GM10266 (cell line): ENCODE measurements around the gene RNF19B.

Experiments
- DNase-seq: peaks from one replicate; pipeline ENCODE4 v3.0.0; 2012; ENCODE audit errors: extremely low spot score
- TF ChIP-seq, protein P1 (sequence below): IDR thresholded peaks from 2 replicates; pipeline ENCODE4 v1.5.1; 2012; ENCODE audit warnings: mild to moderate bottlenecking, low read depth; ENCODE audit not compliant: control insufficient read depth, insufficient read depth; ENCODE audit errors: missing control alignments

Gene RNF19B

DNA sequence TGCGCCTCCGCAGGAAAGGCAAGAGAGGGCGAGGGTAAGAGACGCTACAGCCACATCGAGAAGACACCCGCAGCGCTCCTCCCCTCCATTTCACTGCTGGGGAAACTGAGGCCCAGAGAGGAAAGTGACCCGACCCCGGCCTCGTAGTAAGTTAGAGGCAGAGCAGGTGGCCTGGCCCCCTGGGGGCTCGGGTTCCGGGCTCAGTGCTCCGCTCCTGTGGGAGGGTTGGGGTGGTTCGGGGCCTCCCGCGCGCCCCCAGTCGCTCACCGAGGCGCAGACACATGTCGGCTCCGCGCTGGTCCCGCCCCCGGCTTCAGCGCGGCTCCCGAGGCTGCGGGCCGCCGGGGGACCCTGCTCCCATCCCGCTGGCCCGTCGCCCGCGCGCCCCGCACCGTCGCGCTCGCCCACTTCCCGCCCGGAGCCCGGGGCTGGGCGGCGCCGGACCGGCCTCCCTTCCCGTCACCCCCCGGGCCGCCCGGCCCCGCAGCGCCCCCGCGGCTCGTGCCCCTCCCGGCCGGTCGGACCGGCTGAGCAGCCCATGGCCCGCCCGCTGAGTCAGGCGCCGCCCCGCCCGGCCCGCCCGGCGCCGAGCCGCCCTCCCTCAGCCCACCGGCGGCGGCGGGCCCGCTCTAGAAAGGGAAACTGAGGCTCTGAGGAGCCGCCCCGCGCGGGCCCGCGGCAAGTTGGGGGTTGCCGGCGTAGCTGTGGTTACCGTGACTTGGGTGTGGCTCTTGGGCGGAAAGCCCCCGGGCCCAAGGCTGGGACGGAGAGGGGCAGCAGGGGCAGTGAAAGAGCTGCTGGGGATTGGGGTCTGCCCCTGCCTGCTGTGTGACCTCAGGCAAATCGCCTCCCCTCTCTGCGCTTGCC, 63.4 kb downstream of the RNF19B start, which contains the start of gene TMEM54:
Gene TMEM54, minus strand, starts transcription at position 434 of the 867 bp plus-strand sequence. Its CDS starts 151 bp downstream, at position 283.
- peak; percentile 81 for DNase-seq
- TF ChIP-seq, protein P1, sequence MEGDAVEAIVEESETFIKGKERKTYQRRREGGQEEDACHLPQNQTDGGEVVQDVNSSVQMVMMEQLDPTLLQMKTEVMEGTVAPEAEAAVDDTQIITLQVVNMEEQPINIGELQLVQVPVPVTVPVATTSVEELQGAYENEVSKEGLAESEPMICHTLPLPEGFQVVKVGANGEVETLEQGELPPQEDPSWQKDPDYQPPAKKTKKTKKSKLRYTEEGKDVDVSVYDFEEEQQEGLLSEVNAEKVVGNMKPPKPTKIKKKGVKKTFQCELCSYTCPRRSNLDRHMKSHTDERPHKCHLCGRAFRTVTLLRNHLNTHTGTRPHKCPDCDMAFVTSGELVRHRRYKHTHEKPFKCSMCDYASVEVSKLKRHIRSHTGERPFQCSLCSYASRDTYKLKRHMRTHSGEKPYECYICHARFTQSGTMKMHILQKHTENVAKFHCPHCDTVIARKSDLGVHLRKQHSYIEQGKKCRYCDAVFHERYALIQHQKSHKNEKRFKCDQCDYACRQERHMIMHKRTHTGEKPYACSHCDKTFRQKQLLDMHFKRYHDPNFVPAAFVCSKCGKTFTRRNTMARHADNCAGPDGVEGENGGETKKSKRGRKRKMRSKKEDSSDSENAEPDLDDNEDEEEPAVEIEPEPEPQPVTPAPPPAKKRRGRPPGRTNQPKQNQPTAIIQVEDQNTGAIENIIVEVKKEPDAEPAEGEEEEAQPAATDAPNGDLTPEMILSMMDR = no peak

DNA sequence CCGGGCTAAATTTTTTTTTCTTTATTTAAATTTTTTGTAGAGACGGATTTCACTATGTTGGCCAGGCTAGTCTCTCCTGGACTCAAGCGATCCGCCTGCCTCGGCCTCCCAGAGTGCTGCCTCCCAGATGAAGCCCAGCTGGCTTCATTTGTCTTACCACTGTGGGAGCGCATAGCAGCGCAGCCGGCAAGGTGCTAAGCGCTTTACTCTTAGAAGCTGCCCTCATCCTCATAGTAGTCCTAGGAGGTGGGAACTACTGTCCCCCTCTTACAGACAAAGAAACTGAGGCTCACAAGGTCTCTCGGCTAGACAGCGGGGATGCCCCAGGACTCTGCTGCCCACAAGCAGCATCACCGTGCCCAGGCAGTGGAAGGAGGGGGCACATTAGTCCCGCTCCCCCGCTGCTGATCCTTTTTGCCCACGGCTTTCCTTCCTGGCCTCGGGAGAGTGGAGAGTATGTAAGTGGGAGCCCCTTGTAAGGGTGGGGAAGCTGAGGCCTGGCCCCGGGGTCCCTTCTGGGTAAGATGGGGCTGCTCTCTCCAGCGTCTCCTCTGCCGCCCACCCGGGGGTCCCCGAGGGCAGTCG, 64.1 kb downstream of the RNF19B start:
- no peak for DNase-seq
- TF ChIP-seq, protein P1 = no peak

DNA sequence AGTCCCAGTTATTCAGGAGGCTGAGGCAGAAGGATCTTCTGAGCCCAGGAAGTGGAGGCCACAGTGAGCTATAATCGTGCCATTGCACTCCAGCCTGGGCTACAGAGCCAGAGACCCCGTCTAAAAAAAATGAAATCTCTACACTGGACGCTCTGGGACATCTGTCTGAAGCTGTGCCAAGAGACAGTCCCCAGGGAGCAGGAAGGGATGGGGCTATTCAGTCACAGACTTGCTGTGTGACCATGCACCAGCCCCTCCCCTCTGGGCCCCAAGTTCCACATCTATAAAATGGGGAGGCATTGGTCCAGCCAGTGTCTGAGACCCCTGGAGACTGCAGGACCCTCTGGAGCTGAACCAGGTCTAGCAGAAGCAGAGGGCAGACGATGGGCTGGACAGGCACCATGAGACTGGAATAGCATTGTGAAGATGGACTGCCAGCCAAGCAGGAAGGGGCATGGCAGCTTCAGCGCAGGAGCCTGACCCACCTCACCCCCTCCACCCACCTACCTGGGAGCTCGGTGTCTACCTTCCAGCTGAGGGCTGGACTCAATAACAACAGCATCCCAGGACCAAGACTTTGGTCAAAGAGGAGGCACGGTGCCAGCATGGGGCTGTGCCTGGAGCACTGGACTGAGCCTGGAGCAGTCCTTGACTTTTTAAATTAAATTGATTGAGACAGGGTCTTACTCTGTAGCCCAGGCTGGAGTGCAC, 64.9 kb downstream of the RNF19B start:
- DNase-seq = no peak

DNA sequence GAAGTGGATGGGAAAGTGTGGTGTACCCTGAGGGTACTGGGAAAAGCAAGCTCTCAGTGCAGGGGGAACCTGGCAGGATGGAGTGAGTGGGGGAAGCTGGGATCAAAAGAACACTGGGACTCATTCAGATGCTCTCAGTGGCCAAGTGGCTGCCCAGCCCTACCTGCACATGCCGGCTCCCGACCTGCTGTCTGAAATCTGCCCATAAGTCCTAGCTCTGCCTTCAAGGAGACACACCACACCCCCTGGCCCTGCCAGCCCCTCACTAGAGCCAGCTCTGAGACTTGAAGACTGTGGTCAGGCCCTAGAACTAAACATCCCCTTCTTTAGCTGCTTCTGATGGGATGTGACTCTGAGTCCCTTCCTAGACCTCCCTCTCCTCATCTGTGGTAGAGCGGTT, 65.7 kb downstream of the RNF19B start:
- DNase-seq = no peak
- TF ChIP-seq, protein P1 = no peak

More for the DNA sequence above, 64.9 kb downstream of the RNF19B start:
- TF ChIP-seq, protein P1 = no peak

- TF ChIP-seq, protein P1 = no peak
- no peak for DNase-seq
Measured at GRCh38 chr1:32898056-32898455, 66.6 kb downstream of the RNF19B start.

DNA sequence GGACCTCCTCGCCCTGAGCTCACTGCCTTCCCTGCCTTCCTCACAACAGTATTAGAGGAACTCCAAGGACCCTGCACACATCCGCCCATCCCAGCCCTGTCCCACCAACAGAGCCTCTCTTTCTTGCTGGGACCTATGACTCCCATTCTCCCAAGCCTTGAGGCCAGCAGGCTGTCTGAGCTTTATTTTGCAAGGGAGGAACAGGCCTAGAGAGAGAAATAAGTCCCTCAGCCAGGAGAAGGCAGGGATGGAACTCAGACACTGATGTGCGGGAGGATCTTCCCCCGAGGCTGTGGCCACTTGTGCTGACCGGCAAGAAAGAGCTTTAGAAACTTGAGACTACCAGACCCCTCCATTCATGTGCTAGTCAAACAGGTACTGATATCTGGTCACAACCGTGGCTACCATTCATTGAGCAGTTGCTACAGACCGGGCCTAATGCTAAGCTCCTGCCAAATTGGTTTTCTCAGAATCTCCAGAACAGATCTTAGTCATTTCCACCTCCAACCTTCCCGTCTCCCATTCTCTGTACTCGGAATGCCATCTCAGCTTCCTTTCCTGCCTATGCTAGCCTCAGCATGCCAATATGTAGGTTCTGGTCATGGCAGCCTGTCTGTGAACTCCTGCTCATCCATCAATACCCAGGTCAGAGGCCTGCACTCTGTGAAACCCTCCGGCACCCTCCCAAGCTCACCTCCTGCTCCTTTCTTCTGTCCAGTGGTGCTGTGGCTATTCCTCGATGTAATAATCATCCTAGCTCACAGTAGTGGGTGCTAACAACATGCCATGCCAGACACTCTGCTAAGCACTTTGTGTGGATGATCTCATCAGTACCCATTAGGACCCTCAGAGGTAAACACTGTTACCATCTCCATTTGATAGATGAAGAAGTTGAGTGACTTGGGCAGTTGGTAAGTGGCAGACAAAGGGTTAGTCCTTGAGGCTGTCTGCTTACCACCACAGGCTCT, 67.2 kb downstream of the RNF19B start:
- DNase-seq = no peak
- TF ChIP-seq, protein P1 = no peak
